PC-3 (cell line): ENCODE data around the gene IL5RA. TPM values are rescaled to one million over a fixed set of nuclear protein-coding genes. Genes with fewer than 3 reads are reported as not detected.

Experiments
- ATAC-seq: fragments of 200-7000 bp; cut with Tn5 transposase; 2 replicates; pipeline ENCODE4 v1.9.1; 2020; ENCODE audit warnings: mild to moderate bottlenecking, moderate library complexity
- BruUV-seq: library from RNA; stranded (reverse); fragments of 400-500 nt; replicated peaks from 2 replicates; lab custom pipeline; 2021; lab: Mats Ljungman, UMichigan
- CTCF ChIA-PET: fragments of 300-600 bp; sonication (Branson Sonifier 250); formaldehyde crosslinking; loops from one replicate; lab custom pipeline; 2022; ENCODE audit warnings: antibody characterized with exemption; lab: Charles Lee
- POLR2A ChIA-PET: fragments of 300-600 bp; sonication (Branson Sonifier 250); formaldehyde crosslinking; loops from one replicate; lab custom pipeline; 2022; ENCODE audit warnings: antibody characterized with exemption; ENCODE audit not compliant: unreplicated experiment; lab: Charles Lee
- DNase-seq: peaks from one replicate; pipeline ENCODE4 v3.0.0-alpha.2; 2015
- H2AFZ ChIP-seq: fragments of 300-600 bp; sonication (generic); 2 replicates; pipeline ENCODE4 v1.6.0; 2016; ENCODE audit warnings: antibody characterized with exemption, low read length
- H3F3A ChIP-seq: fragments of 300-600 bp; sonication (generic); one replicate; pipeline ENCODE4 v1.6.0; 2017; ENCODE audit warnings: antibody characterized with exemption, low read length, control low read depth, mild to moderate bottlenecking; ENCODE audit not compliant: unreplicated experiment
- H3K27ac ChIP-seq: fragments of 300-600 bp; sonication (generic); 2 replicates; pipeline ENCODE4 v1.5.1; 2016; ENCODE audit warnings: mild to moderate bottlenecking, low read length
- H3K27me3 ChIP-seq: fragments of 300-600 bp; sonication (generic); 2 replicates; pipeline ENCODE4 v1.6.1; 2016; ENCODE audit warnings: low read length, mixed read lengths
- H3K36me3 ChIP-seq: fragments of 300-600 bp; sonication (generic); 2 replicates; pipeline ENCODE4 v1.6.1; 2016; ENCODE audit warnings: low read depth, mixed run types, low read length, mixed read lengths
- H3K4me1 ChIP-seq: fragments of 300-600 bp; sonication (generic); 2 replicates; pipeline ENCODE4 v1.5.1; 2016; ENCODE audit warnings: low read length; ENCODE audit not compliant: insufficient read depth
- H3K4me2 ChIP-seq: fragments of 300-600 bp; sonication (generic); 2 replicates; pipeline ENCODE4 v1.6.0; 2016; ENCODE audit warnings: low read length
- H3K4me3 ChIP-seq: fragments of 300-600 bp; sonication (generic); 2 replicates; pipeline ENCODE4 v1.5.1; 2016; ENCODE audit warnings: mild to moderate bottlenecking, low read length, mixed read lengths
- H3K79me2 ChIP-seq: fragments of 300-600 bp; sonication (generic); 2 replicates; pipeline ENCODE4 v1.6.1; 2017; ENCODE audit warnings: low read length, mixed read lengths
- H3K9ac ChIP-seq: fragments of 300-600 bp; sonication (generic); 2 replicates; pipeline ENCODE4 v1.6.0; 2016; ENCODE audit warnings: mild to moderate bottlenecking, low read length
- H3K9me2 ChIP-seq: fragments of 300-600 bp; sonication (generic); replicated peaks from 2 replicates; pipeline ENCODE4 v1.6.1; 2016; ENCODE audit warnings: mixed run types, low read length, mixed read lengths
- H3K9me3 ChIP-seq: fragments of 300-600 bp; sonication (generic); 2 replicates; pipeline ENCODE4 v1.6.1; 2016; ENCODE audit warnings: low read length, mixed read lengths
- H4K20me1 ChIP-seq: fragments of 300-600 bp; sonication (generic); 2 replicates; pipeline ENCODE4 v1.6.1; 2016; ENCODE audit warnings: low read length, mixed read lengths
- EZH2 ChIP-seq: fragments of 300-600 bp; sonication (generic); IDR thresholded peaks from one replicate; pipeline ENCODE4 v1.6.1; 2017; ENCODE audit warnings: antibody characterized with exemption, mild to moderate bottlenecking, low read length; ENCODE audit not compliant: unreplicated experiment
- EZH2phosphoT487 ChIP-seq: fragments of 300-600 bp; sonication (generic); IDR thresholded peaks from 2 replicates; pipeline ENCODE4 v1.6.1; 2018; ENCODE audit warnings: mild to moderate bottlenecking, antibody characterized with exemption, low read length, borderline replicate concordance
- intact Hi-C: fragments of 100-400 bp; cut with micrococcal nuclease; formaldehyde crosslinking; loops from 2 replicates; pipeline ENCODE4 v1.9.0; 2023
- total RNA-seq: library from RNA; depleted of rRNA; stranded (reverse); fragments of >200 nt; gene quantifications from 2 replicates; pipeline ENCODE4 v1.2.3, GENCODE V29; 2014; rRNA removed
- TF ChIP-seq, protein P1 (sequence below): fragments of 300-600 bp; sonication (generic); conservative IDR thresholded peaks from 2 replicates; pipeline ENCODE4 v1.5.1; 2017; ENCODE audit warnings: antibody characterized with exemption, low read depth, mild to moderate bottlenecking, low read length

IL5RA gene
- total RNA-seq, 1 experiment from 2014 or later, result not detected

DNA sequence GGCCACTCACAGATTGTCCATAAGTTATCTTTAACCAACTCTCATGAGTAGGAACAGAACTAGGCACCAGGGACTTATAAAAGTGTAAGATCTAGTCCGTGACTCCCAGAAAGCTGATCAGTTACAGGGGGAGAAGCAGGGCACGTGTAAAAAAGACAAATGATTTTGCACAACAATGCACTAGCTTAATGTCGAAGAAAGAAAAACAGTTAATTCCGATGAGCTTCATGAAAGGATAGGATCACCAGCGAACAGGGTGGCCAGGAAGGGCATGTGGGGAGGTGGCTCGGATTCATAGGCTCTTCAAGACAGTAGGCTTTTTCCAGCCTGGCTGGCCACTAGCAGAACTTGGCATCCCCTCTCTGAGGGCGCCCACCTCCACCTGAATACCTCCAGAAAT, 90.0 kb downstream of the IL5RA start:
- BruUV-seq, result no TSS peak
- DNase-seq (no peak), ATAC-seq (no peak)
- H3F3A ChIP-seq, result no peaks in the 10 kb centered on the region
- ChIA-PET CTCF (no interaction called here), POLR2A (no interaction called here)
- TF ChIP-seq, protein P1, sequence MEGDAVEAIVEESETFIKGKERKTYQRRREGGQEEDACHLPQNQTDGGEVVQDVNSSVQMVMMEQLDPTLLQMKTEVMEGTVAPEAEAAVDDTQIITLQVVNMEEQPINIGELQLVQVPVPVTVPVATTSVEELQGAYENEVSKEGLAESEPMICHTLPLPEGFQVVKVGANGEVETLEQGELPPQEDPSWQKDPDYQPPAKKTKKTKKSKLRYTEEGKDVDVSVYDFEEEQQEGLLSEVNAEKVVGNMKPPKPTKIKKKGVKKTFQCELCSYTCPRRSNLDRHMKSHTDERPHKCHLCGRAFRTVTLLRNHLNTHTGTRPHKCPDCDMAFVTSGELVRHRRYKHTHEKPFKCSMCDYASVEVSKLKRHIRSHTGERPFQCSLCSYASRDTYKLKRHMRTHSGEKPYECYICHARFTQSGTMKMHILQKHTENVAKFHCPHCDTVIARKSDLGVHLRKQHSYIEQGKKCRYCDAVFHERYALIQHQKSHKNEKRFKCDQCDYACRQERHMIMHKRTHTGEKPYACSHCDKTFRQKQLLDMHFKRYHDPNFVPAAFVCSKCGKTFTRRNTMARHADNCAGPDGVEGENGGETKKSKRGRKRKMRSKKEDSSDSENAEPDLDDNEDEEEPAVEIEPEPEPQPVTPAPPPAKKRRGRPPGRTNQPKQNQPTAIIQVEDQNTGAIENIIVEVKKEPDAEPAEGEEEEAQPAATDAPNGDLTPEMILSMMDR, result no peak
- TF ChIP-seq EZH2, result no peak
- TF ChIP-seq EZH2phosphoT487, result no peak
- H3K9ac ChIP-seq, result no peak overlapping the region
- no peak overlapping the region for H3K4me2 ChIP-seq
- H3K4me1 ChIP-seq, result no peaks in the 10 kb centered on the region
- no peaks in the 10 kb centered on the region for H4K20me1 ChIP-seq
- peaks cover 11% of the 10 kb centered on the region; the same call in 1 of the 2 replicates for H3K27me3 ChIP-seq
- no peak overlapping the region for H3K27ac ChIP-seq
- no peaks in the 10 kb centered on the region for H3K9me2 ChIP-seq
- no peak overlapping the region for H3K4me3 ChIP-seq
- no peak overlapping the region for H2AFZ ChIP-seq
- H3K9me3 ChIP-seq, result no peaks in the 10 kb centered on the region
- intact Hi-C loops, result no loop called here
- no peaks in the 10 kb centered on the region for H3K79me2 ChIP-seq
- no peaks in the 10 kb centered on the region for H3K36me3 ChIP-seq

Other genes starting within 250 kb of the IL5RA start
- gene TRNT1, start 16.6 kb upstream of the IL5RA start, total RNA-seq, result 26.2 and 33.2 TPM in 2 replicates
- 29.3 and 31.2 TPM in 2 replicates for gene CRBN, start 69.3 kb upstream of the IL5RA start, total RNA-seq